Kidney capillary endothelial cell (primary cell): ENCODE results near the gene SLC5A4.
"Not testable (repeated sequence)": the region's sequence is repeated elsewhere in the genome, so short reads cannot be mapped to it uniquely, and the experiment has no call there.

Experiments
- DNase-seq: peaks from one replicate; pipeline ENCODE4 v3.0.0-alpha.2; 2018; ENCODE audit warnings: low spot score

Gene SLC5A4

GRCh38 chr22:32255217-32255616 is at the start of gene SLC5A4:
TSS of gene SLC5A4 (minus strand) at chr22:32255347. CDS start at chr22:32255329, 18 bp downstream.
- no peak for DNase-seq

DNA sequence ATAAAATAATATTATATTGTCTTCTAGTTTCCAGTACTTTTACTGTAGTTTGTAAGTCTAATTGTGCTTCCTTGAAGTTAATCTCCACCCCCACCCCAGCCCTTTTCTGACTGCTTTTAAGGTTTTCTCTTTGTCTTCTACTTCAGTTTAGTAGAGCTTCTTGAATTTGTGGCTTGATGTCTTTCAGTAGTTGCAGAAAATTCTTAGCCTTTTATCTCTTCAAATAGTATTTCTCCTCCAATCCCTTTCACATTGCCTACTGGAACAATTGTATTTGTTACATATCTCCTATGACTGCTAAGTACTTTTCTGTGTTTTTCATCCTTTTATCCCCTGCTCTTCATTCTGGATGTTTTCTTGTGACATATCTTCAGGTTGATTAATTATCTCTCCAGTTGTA is 38.8 kb upstream of the SLC5A4 start:
- not testable (repeated sequence) for DNase-seq

GRCh38 chr22:32286290-32286840 is 31.2 kb upstream of the SLC5A4 start:
- no peak for DNase-seq

DNA sequence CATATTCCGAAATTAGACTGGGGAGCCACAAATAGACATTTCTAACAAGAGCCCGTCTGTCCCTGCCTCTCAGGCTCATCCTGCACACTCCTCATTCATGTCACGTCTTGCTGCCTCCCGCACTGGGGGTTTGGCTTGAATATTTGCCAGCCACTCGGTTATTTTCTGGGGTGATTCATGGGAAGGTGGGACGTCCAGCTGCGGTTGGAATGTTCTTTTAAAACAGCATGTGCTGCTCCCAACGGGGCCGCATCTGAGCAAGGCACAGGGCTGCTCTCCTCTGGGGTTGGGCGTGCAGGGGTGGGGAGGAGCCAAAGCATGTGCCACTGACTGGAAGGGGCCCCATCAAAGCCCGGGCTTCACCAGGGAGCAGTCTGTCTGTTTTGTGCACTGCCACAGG is 25.9 kb upstream of the SLC5A4 start:
- no peak for DNase-seq

GRCh38 chr22:32275353-32275752 is 20.2 kb upstream of the SLC5A4 start:
- DNase-seq = not testable (repeated sequence)

GRCh38 chr22:32271389-32271788 is 16.2 kb upstream of the SLC5A4 start:
- DNase-seq = no peak

DNA sequence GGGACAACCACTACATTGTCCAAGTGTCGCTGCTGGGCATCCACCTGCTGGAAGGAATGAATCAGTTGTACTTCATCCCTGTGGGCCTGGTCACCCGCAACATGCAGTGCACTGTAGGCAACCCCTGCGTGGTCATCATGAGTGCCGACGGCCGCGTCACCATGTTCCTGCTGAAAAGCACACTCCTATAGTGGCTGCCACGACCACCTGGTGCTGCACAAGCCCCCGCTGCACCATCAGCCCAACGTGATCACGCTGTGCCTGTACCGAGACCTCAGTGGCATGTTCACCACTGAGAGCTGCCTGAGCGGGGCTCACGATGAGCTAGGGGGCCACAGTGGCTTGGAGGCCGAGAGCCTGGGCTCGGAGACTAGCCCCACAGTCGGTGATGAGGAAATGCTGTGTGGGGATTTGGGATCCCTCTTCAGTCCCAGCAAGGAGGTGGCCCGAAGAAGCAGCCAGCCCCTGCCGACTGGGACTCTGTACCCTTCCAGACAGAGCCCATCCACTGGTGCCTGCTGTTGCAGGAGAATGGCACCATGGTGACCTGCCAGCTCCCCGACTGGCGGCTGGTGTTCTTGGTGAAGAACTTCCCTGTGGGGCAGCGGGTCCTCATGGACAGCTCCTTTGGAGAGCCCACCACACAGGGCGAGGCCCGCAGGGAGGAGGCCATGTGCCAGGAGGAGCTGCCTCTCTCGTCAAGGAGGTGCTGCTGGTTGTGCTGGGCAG is 15.7 kb upstream of the SLC5A4 start:
- DNase-seq = no peak

DNA sequence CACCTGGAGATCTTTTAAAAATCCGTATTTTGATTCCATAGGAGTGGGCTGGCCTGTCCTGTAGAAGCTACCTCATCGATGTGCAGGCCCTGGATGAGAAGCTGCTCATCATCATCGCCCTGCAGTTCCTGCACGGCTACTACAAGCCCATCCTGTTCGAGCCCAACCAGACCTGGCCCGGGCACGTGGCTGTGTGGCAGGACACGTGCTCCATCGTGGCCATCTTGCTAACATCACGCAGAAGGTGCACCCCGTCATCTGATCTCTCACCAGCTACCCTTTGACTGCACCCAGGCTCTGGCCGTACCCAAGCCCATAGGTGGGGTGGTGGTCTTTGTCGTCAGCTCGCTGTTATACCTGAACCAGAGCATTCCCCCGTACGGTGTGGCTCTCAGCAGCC is 14.2 kb upstream of the SLC5A4 start:
- no peak for DNase-seq

- no peak for DNase-seq
Measured at GRCh38 chr22:32267011-32267410, 11.9 kb upstream of the SLC5A4 start.

- peak; percentile 70 for DNase-seq
Measured at GRCh38 chr22:32265882-32266767, 11.0 kb upstream of the SLC5A4 start.

GRCh38 chr22:32263678-32264077 is 8.5 kb upstream of the SLC5A4 start:
- not testable (repeated sequence) for DNase-seq

DNA sequence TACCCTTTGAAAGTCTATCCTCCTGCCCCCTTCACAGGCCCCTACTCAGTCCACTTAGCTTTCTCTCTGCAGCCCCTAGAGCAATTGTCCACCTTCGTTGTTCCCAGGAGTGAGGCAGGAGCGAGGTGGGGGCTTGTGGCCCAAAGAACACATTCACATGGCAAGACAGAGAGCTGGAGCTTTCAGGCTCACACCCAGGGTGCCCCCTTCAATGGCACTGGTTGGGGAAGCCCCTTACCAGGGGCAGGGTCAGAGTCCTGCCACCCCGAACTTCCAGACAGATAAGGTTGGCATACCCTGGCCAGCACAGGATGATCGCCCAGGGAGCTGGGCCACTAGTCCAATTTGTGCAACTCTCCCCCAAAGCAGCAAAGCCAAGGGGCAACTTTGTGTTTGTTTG is 6.2 kb upstream of the SLC5A4 start:
- no peak for DNase-seq

GRCh38 chr22:32258791-32259190 is 3.6 kb upstream of the SLC5A4 start:
- DNase-seq = no peak

DNA sequence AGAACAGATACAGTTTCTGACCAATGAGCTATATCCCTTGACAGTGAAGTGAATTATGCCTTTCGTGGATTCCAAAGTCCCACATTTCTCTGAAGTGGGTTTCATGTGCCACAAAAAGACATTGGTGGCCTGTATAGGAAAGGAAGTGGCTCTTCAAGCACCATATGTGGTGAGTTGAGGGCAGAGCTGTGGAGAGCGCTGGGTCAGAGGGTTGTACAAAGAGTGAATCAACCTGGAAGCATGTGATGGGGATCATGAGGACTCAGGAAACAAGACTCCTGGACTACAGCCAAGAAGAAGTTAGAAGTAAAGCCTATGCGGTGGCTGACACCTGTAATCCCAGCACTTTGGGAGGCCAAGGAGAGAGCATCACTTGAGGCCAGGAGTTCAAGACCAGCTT is 579 bp upstream of the SLC5A4 start:
- no peak for DNase-seq

DNA sequence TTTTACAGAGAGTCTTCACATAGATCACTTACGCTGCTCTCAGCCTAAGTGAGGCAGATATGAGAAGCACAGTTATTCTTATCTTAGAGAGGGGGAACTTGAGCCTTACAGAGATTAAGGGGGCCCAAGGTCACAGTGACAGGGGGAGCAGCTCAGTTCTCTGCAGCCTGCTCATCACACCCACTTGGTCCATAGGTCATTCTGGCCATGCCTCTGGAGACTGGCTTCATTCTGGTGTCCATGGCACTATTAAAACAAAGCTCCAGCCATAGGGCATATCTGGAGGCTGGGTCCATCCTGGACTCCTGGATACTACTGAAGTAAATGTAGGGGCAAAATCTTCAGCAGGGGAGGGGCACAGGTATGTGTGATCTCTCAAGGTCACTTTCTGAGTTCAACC is 5.9 kb downstream of the SLC5A4 start:
- DNase-seq = no peak

DNA sequence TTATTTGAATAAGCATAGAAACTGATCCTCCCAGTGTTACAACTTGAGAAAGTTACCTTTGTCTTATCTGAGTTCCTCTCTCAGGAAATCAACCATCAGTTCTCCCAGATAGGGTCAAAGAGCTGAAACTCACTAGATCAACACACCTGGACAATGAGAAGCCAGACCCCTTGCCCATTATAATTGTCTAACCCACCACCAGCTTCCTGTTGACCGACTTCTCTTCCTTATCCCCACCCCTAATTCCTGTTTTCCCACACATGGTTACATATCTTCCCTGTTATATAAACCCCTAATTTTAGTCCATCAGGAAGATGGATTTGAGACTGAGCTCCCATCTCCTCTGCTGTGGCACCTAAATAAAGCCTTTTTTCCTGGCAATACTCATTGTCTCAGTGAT is 6.9 kb downstream of the SLC5A4 start:
- DNase-seq = no peak

GRCh38 chr22:32246166-32246565 is 9.0 kb downstream of the SLC5A4 start:
- DNase-seq = no peak

DNA sequence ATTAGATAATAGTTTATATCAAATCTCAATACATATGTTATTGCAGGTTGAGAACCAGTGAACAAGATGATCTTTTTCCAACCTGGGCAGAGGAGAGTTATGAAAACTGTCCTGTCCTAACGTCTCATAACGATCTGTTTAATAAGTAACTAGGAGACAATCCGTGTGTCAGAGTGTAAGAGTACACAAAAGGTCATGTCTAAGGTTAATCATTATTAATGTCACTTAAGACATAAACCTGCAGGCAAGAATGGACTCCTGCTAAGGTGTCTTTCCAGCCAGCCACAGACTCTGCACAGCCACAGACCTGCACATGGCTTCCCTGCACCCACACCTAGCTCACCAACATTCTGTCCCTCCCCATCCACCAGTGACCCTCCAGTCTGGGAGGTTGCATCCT is 10.1 kb downstream of the SLC5A4 start:
- DNase-seq = no peak

DNA sequence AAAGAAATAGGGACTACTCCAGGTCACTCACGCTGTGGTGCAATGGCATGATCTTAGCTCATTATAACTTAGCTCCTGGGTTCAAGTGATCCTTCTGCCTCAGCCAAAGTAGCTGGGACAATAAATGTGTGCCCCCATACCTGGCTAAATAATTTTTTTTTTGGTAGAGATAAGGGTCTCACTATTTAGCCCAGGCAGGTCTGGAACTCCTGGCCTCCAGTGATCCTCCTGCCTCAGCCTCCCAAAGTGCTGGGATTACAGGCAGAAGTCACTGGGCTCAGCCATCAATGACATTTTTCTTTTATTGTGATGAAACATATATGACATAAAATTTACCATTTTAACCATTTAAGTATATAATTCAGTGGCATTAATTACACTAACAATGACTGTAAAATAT is 10.6 kb downstream of the SLC5A4 start:
- DNase-seq = no peak

GRCh38 chr22:32240461-32240860 is 14.7 kb downstream of the SLC5A4 start:
- no peak for DNase-seq

GRCh38 chr22:32237906-32238305 is 17.2 kb downstream of the SLC5A4 start:
- DNase-seq = no peak

- DNase-seq = no peak
Measured at GRCh38 chr22:32236970-32237369, 18.2 kb downstream of the SLC5A4 start.

- no peak for DNase-seq
Measured at GRCh38 chr22:32233091-32233490, 22.1 kb downstream of the SLC5A4 start.
